BLaER1 treated with 17β-estradiol and CSF1 and Interleukin-3, amounts not matched to agents 10 nM and 100 nM (cell line): ENCODE data around the gene IMMP2L.
"Not testable (repeated sequence)": the region's sequence is repeated elsewhere in the genome, so short reads cannot be mapped to it uniquely, and the experiment has no call there.

Source experiments
- H3K27ac ChIP-seq, 11 experiments: shearing (Covaris generic); formaldehyde crosslinking; 2 replicates each; pipeline ENCODE4 v1.8.1; 2022
- H3K27me3 ChIP-seq, 11 experiments: shearing (Covaris generic); formaldehyde crosslinking; 2 replicates each; pipeline ENCODE4 v1.8.1; 2022
- H3K36me3 ChIP-seq, 11 experiments: shearing (Covaris generic); formaldehyde crosslinking; 2 replicates each; pipeline ENCODE4 v1.8.1; 2022
- H3K4me1 ChIP-seq, 10 experiments: shearing (Covaris generic); formaldehyde crosslinking; 2 replicates each; pipeline ENCODE4 v1.8.1; 2022
- H3K4me2 ChIP-seq, 11 experiments: shearing (Covaris generic); formaldehyde crosslinking; 2 replicates each; pipeline ENCODE4 v1.8.1; 2022
- H3K4me3 ChIP-seq, 10 experiments: shearing (Covaris generic); formaldehyde crosslinking; 2 replicates each; pipeline ENCODE4 v1.8.1; 2022
- H3K9ac ChIP-seq, 11 experiments: shearing (Covaris generic); formaldehyde crosslinking; 2 replicates each; pipeline ENCODE4 v1.8.1; 2022
- H3K9me3 ChIP-seq, 11 experiments: shearing (Covaris generic); formaldehyde crosslinking; replicated peaks in 1 of 11; 2 replicates each; pipeline ENCODE4 v1.8.1; 2022
- H4K20me1 ChIP-seq, 11 experiments: shearing (Covaris generic); formaldehyde crosslinking; 2 replicates each; pipeline ENCODE4 v1.8.1; 2022
- Cebpa-rat ChIP-seq, 11 experiments: shearing (Covaris generic); IDR thresholded peaks; 2 replicates each; pipeline ENCODE4 v1.8.1; 2022

Gene IMMP2L

GRCh38 chr7:111459757-111460280 lies 102.5 kb downstream of the IMMP2L start:
- Histone ChIP-seq H3K4me1 (no peaks in the 10 kb centered on the region), H3K27me3 (no peaks in the 10 kb centered on the region), H4K20me1 (no peaks in the 10 kb centered on the region; a peak in 1 of 22 replicates), H3K4me2 (no peak overlapping the region), H3K9me3 (no peaks in the 10 kb centered on the region), H3K27ac (no peak overlapping the region), H3K4me3 (no peak overlapping the region), H3K36me3 (no peaks in the 10 kb centered on the region), H3K9ac (no peak overlapping the region)
- no peak for TF ChIP-seq Cebpa-rat (IDR thresholded peaks at IDR 0.05)

GRCh38 chr7:111459065-111459756 lies 103.1 kb downstream of the IMMP2L start:
- Histone ChIP-seq H3K36me3 (no peaks in the 10 kb centered on the region), H3K4me3 (no peak overlapping the region), H3K4me1 (no peaks in the 10 kb centered on the region), H3K9me3 (no peaks in the 10 kb centered on the region), H3K27ac (no peak overlapping the region), H3K27me3 (no peaks in the 10 kb centered on the region), H4K20me1 (no peaks in the 10 kb centered on the region; a peak in 1 of 22 replicates), H3K9ac (no peak overlapping the region), H3K4me2 (no peak overlapping the region)
- TF ChIP-seq Cebpa-rat (IDR thresholded peaks at IDR 0.05), result no peak

GRCh38 chr7:111450705-111451104 lies 111.6 kb downstream of the IMMP2L start:
- not testable (repeated sequence) for H3K27me3 ChIP-seq, H3K36me3 ChIP-seq, H4K20me1 ChIP-seq, H3K27ac ChIP-seq, H3K9me3 ChIP-seq, H3K4me3 ChIP-seq, H3K4me2 ChIP-seq, H3K9ac ChIP-seq, H3K4me1 ChIP-seq

- H3K4me2 ChIP-seq, H4K20me1 ChIP-seq, H3K27me3 ChIP-seq, H3K4me1 ChIP-seq, H3K27ac ChIP-seq, H3K36me3 ChIP-seq, H3K9me3 ChIP-seq, H3K4me3 ChIP-seq, H3K9ac ChIP-seq: not testable (repeated sequence)
Measured at GRCh38 chr7:111447502-111447901, 114.8 kb downstream of the IMMP2L start.

GRCh38 chr7:111439977-111440376 lies 122.3 kb downstream of the IMMP2L start:
- H3K4me1 ChIP-seq, result no peaks in the 10 kb centered on the region
- TF ChIP-seq Cebpa-rat (IDR thresholded peaks at IDR 0.05), result no peak
- peaks cover 0 to 20% (median 8%) of the 10 kb centered on the region in 11 experiments; a peak in 16 of 22 replicates for H3K9me3 ChIP-seq
- H3K4me3 ChIP-seq, result no peak overlapping the region
- H3K9ac ChIP-seq, result no peak overlapping the region
- no peak overlapping the region for H3K4me2 ChIP-seq
- H3K36me3 ChIP-seq, result no peaks in the 10 kb centered on the region
- no peaks in the 10 kb centered on the region for H4K20me1 ChIP-seq
- no peak overlapping the region for H3K27ac ChIP-seq
- no peaks in the 10 kb centered on the region for H3K27me3 ChIP-seq

GRCh38 chr7:111438369-111439289 lies 123.7 kb downstream of the IMMP2L start:
- no peaks in the 10 kb centered on the region for H3K4me1 ChIP-seq
- no peak overlapping the region for H3K4me3 ChIP-seq
- no peak overlapping the region for H3K4me2 ChIP-seq
- no peaks in the 10 kb centered on the region for H4K20me1 ChIP-seq
- 0 out of 22 replicates have a peak, but pooled peaks cover 0 to 4% (median 0%) of the 10 kb centered on the region in 11 experiments for H3K36me3 ChIP-seq
- H3K27ac ChIP-seq, result no peak overlapping the region
- TF ChIP-seq Cebpa-rat (IDR thresholded peaks at IDR 0.05), result no peak
- H3K9ac ChIP-seq, result no peak overlapping the region
- H3K27me3 ChIP-seq, result no peaks in the 10 kb centered on the region
- peaks cover 6 to 32% (median 21%) of the 10 kb centered on the region in 11 experiments; a peak in 21 of 22 replicates for H3K9me3 ChIP-seq

- Histone ChIP-seq H3K4me1 (no peaks in the 10 kb centered on the region), H3K4me2 (no peak overlapping the region), H3K27ac (no peak overlapping the region), H3K4me3 (no peak overlapping the region), H4K20me1 (no peaks in the 10 kb centered on the region), H3K9ac (no peak overlapping the region), H3K36me3 (peaks cover 0 to 4% (median 0%) of the 10 kb centered on the region in 11 experiments; a peak in 1 of 22 replicates), H3K27me3 (no peaks in the 10 kb centered on the region), H3K9me3 (peaks cover 13 to 40% (median 29%) of the 10 kb centered on the region in 11 experiments)
- no peak for TF ChIP-seq Cebpa-rat (IDR thresholded peaks at IDR 0.05)
Measured at GRCh38 chr7:111437736-111438135, 124.6 kb downstream of the IMMP2L start.

GRCh38 chr7:111436608-111437007 lies 125.7 kb downstream of the IMMP2L start:
- H3K9me3 ChIP-seq, result peaks cover 13 to 40% (median 29%) of the 10 kb centered on the region in 11 experiments
- H4K20me1 ChIP-seq, result no peaks in the 10 kb centered on the region
- TF ChIP-seq Cebpa-rat (IDR thresholded peaks at IDR 0.05), result no peak

GRCh38 chr7:111433426-111433825 lies 128.9 kb downstream of the IMMP2L start:
- H4K20me1 ChIP-seq, result no peaks in the 10 kb centered on the region
- no peaks in the 10 kb centered on the region for H3K27me3 ChIP-seq
- H3K27ac ChIP-seq, result no peak overlapping the region
- TF ChIP-seq Cebpa-rat (IDR thresholded peaks at IDR 0.05), result no peak
- H3K4me1 ChIP-seq, result no peaks in the 10 kb centered on the region
- no peak overlapping the region for H3K4me2 ChIP-seq
- peaks cover 0 to 4% (median 0%) of the 10 kb centered on the region in 11 experiments; a peak in 1 of 22 replicates for H3K36me3 ChIP-seq
- no peak overlapping the region for H3K9ac ChIP-seq
- no peak overlapping the region for H3K4me3 ChIP-seq
- peaks cover 13 to 33% (median 29%) of the 10 kb centered on the region in 11 experiments for H3K9me3 ChIP-seq

More at GRCh38 chr7:111436608-111437007, 125.7 kb downstream of the IMMP2L start:
- Histone ChIP-seq H3K9ac (no peak overlapping the region), H3K36me3 (peaks cover 0 to 4% (median 0%) of the 10 kb centered on the region in 11 experiments; a peak in 1 of 22 replicates), H3K4me1 (no peaks in the 10 kb centered on the region), H3K4me3 (no peak overlapping the region), H3K27ac (no peak overlapping the region), H3K27me3 (no peaks in the 10 kb centered on the region), H3K4me2 (no peak overlapping the region)
